A673 (cell line): ENCODE results near the gene SFMBT2. TPM values are rescaled to one million over a fixed set of nuclear protein-coding genes. Genes with fewer than 3 reads are reported as not detected.

Experiments used
- BruUV-seq: library from RNA; stranded (reverse); fragments of 400-500 nt; replicated peaks from 2 replicates; lab custom pipeline; 2021; lab: Mats Ljungman, UMichigan
- CTCF ChIA-PET: fragments of 300-600 bp; sonication (Branson Sonifier 250); formaldehyde crosslinking; loops from one replicate; lab custom pipeline; 2022; ENCODE audit warnings: antibody characterized with exemption; lab: Charles Lee
- POLR2A ChIA-PET: fragments of 300-600 bp; sonication (Branson Sonifier 250); formaldehyde crosslinking; loops from one replicate; lab custom pipeline; 2022; ENCODE audit warnings: antibody characterized with exemption; ENCODE audit not compliant: low non-redundant PET; lab: Charles Lee
- DNase-seq: peaks from one replicate; pipeline ENCODE4 v3.0.0-alpha.2; 2015; ENCODE audit warnings: low spot score
- H3K27ac ChIP-seq: fragments of 200-600 bp; sonication (generic); 2 replicates; pipeline ENCODE4 v1.5.1; 2016; ENCODE audit warnings: mixed run types, low read depth, mild to moderate bottlenecking, mixed read lengths, antibody characterized with exemption, low read length; ENCODE audit not compliant: poor library complexity, severe bottlenecking
- H3K27me3 ChIP-seq: fragments of 200-600 bp; sonication (generic); replicated peaks from 2 replicates; pipeline ENCODE4 v1.6.1; 2017; ENCODE audit warnings: mixed run types, low read depth, mild to moderate bottlenecking, mixed read lengths, antibody characterized with exemption, low read length; ENCODE audit not compliant: insufficient read depth, poor library complexity
- H3K36me3 ChIP-seq: fragments of 200-600 bp; sonication (generic); 2 replicates; pipeline ENCODE4 v1.6.1; 2016; ENCODE audit warnings: mixed run types, mild to moderate bottlenecking, mixed read lengths, antibody characterized with exemption, low read length; ENCODE audit not compliant: insufficient read depth, poor library complexity, severe bottlenecking
- H3K4me1 ChIP-seq: fragments of 200-600 bp; sonication (generic); 2 replicates; pipeline ENCODE4 v1.6.1; 2017; ENCODE audit warnings: mixed run types, mild to moderate bottlenecking, mixed read lengths, antibody characterized with exemption, low read length; ENCODE audit not compliant: insufficient read depth, poor library complexity, severe bottlenecking
- H3K4me3 ChIP-seq: fragments of 200-600 bp; sonication (generic); 2 replicates; pipeline ENCODE4 v1.5.1; 2016; ENCODE audit warnings: low read depth, mixed run types, mild to moderate bottlenecking, mixed read lengths, low read length; ENCODE audit not compliant: poor library complexity, severe bottlenecking
- H3K9me3 ChIP-seq: fragments of 200-600 bp; sonication (generic); 2 replicates; pipeline ENCODE4 v1.6.1; 2016; ENCODE audit warnings: mixed run types, low read depth, mild to moderate bottlenecking, mixed read lengths, antibody characterized with exemption, low read length; ENCODE audit not compliant: poor library complexity, severe bottlenecking
- CTCF ChIP-seq: fragments of 300-800, 200-600 bp; sonication (generic); conservative IDR thresholded peaks from 2 replicates; pipeline ENCODE4 v1.5.1; 2017; ENCODE audit warnings: low read depth, mild to moderate bottlenecking, antibody characterized with exemption, low read length, moderate library complexity, mixed read lengths
- EZH2 ChIP-seq: fragments of 200-600 bp; sonication (generic); IDR thresholded peaks from 2 replicates; pipeline ENCODE4 v1.6.1; 2017; ENCODE audit warnings: borderline replicate concordance, low read depth, mild to moderate bottlenecking, mixed read lengths, antibody characterized with exemption, low read length; ENCODE audit not compliant: poor library complexity, severe bottlenecking
- intact Hi-C: fragments of 100-400 bp; cut with micrococcal nuclease; formaldehyde crosslinking; loops from one replicate; pipeline ENCODE4 v1.10.0; 2022; ENCODE audit not compliant: unreplicated experiment
- total RNA-seq: library from RNA; stranded (reverse); gene quantifications from 2 replicates; pipeline ENCODE4 v1.2.3, GENCODE V29; 2021

The SFMBT2 gene
- total RNA-seq, 1 experiment from 2014 or later: 8.2 TPM

GRCh38 chr10:7243139-7243538 is 167.7 kb downstream of the SFMBT2 start:
- DNase-seq: no peak
- Histone ChIP-seq H3K4me1 (no peaks in the 10 kb centered on the region), H3K9me3 (no peaks in the 10 kb centered on the region), H3K27me3 (peaks cover 13% of the 10 kb centered on the region), H3K4me3 (no peak overlapping the region), H3K27ac (no peak overlapping the region), H3K36me3 (no peaks in the 10 kb centered on the region)
- intact Hi-C loops: no loop called here
- POLR2A ChIA-PET: interaction anchor here (0.6 kb wide), 1 partner anchor 25 kb away, joined by 4 read pairs; no protein-coding TSS in a partner anchor
- TF ChIP-seq EZH2 (no peak), CTCF (no peak)
- CTCF ChIA-PET: no interaction called here
- BruUV-seq: no TSS peak

- H3K4me1 ChIP-seq: no peaks in the 10 kb centered on the region
- no peak for TF ChIP-seq CTCF
- TF ChIP-seq EZH2: no peak
- H3K9me3 ChIP-seq: no peaks in the 10 kb centered on the region
- no peak overlapping the region for H3K4me3 ChIP-seq
- intact Hi-C loops: no loop called here
- no peak overlapping the region for H3K27ac ChIP-seq
- no peak for DNase-seq
- H3K27me3 ChIP-seq: peaks cover 8% of the 10 kb centered on the region
- CTCF ChIA-PET: no interaction called here
- no peaks in the 10 kb centered on the region for H3K36me3 ChIP-seq
- BruUV-seq: no TSS peak
- POLR2A ChIA-PET: no interaction called here
Observed at GRCh38 chr10:7239312-7239985, 171.4 kb downstream of the SFMBT2 start.

- no peak overlapping the region for H3K27ac ChIP-seq
- ChIA-PET POLR2A (no interaction called here), CTCF (interaction anchor here (0.6 kb wide), 1 partner anchor 26 kb away, joined by 3 read pairs; no protein-coding TSS in a partner anchor)
- no peaks in the 10 kb centered on the region for H3K9me3 ChIP-seq
- TF ChIP-seq CTCF (no peak), EZH2 (no peak)
- H3K4me1 ChIP-seq: no peaks in the 10 kb centered on the region
- intact Hi-C loops: no loop called here
- H3K4me3 ChIP-seq: no peak overlapping the region
- no peak for DNase-seq
- no TSS peak for BruUV-seq
- H3K27me3 ChIP-seq: peaks cover 36% of the 10 kb centered on the region
- H3K36me3 ChIP-seq: no peaks in the 10 kb centered on the region
Observed at GRCh38 chr10:7235376-7235775, 175.5 kb downstream of the SFMBT2 start.
